Psoas muscle (tissue), 8 donors: ENCODE data around the gene P2RY14. TPM values are rescaled to one million over a fixed set of nuclear protein-coding genes. Genes with fewer than 3 reads are reported as not detected.

Experiments used
- ATAC-seq, 4 donors: fragments of 200-7000 bp; cut with Tn5 transposase; one replicate each; pipeline ENCODE4 v1.9.1; 2020; ENCODE audit warnings: moderate library complexity in 3 of 4, mild to moderate bottlenecking in 2 of 4
- DNase-seq, 2 donors: peaks; one replicate each; pipeline ENCODE4 v3.0.0-alpha.2; 2020
- H3K27ac ChIP-seq: fragments of 200-600 bp; one replicate; pipeline ENCODE4 v1.8.0; 2022
- H3K27me3 ChIP-seq, 3 donors: fragments of 200-600 bp in 1 of 3; one replicate each; pipeline versions ENCODE4 v1.6.1 to v1.8.0; 2013 to 2022; ENCODE audit warnings: low read length in 2 of 3, mild to moderate bottlenecking in 2 of 3, moderate library complexity in 1 of 3; ENCODE audit not compliant: insufficient read depth in 3 of 3
- H3K36me3 ChIP-seq, 2 donors: fragments of 200-600 bp in 1 of 2; one replicate each; pipeline versions ENCODE4 v1.6.1 to v1.8.0; 2013 to 2022; ENCODE audit warnings: low read depth in 1 of 2, mild to moderate bottlenecking in 1 of 2, moderate library complexity in 1 of 2; ENCODE audit not compliant: insufficient read depth in 1 of 2
- H3K4me1 ChIP-seq: fragments of 200-600 bp; one replicate; pipeline ENCODE4 v1.8.0; 2022
- H3K4me3 ChIP-seq: fragments of 200-600 bp; one replicate; pipeline ENCODE4 v1.8.0; 2022; ENCODE audit warnings: mild to moderate bottlenecking
- H3K9me3 ChIP-seq: fragments of 200-600 bp; one replicate; pipeline ENCODE4 v1.8.0; 2022
- WGBS, 3 donors: extraction: QIAGEN DNeasy Blood & Tissue Kit; methylation state at CpG; one replicate each; pipeline versions ENCODE4 v1.1.6 to v1.1.7; 2013; 5-methylcytosine and 5-hydroxymethylcytosine counted together
- intact Hi-C, 2 donors: fragments of 100-400 bp; cut with DNase I; formaldehyde crosslinking; loops; one replicate each; pipeline versions ENCODE4 v1.11.0 to v1.14.2; 2022
- polyA plus RNA-seq, 3 donors: library from polyadenylated mRNA; stranded (reverse); fragments of 200-250 nt; gene quantifications; one replicate each; pipeline ENCODE4 v1.2.3, GENCODE V29; 2013
- total RNA-seq, 4 donors: library from RNA; stranded (reverse); fragmentation: NEBNext Ultra II Directional in 2 of 4; extraction: Animal tissue kit (Norgen Biotek cat#: 25700) in 2 of 4; gene quantifications; one replicate each; pipeline versions ENCODE4 v1.2.1 to v1.2.4, GENCODE V29; 2021 to 2023
- TF ChIP-seq, protein P1 (sequence below): fragments of 200-600 bp; IDR thresholded peaks from one replicate; pipeline ENCODE4 v1.8.0; 2022; ENCODE audit warnings: antibody characterized with exemption
- donor health status: healthy with polysubstance abuse.
- donor health status: DM: no; HTN: no; CAD: no; lungs with moderate emphysema.
- donor health status: Bipolar disorder and iron deficiency.
- donor health status: healthy.
- donor health status: DM: yes; HTN: yes; CAD: no.
- donor health status: DM: no; HTN: no; CAD: no.
- donor health status: DM: no; HTN: no; CAD: no.
- donor health status: DM: yes; HTN: yes; CAD: no.

P2RY14 gene
- total and polyA plus RNA-seq, 7 donors, result 0.55 to 1.9 (median 1.2) TPM

DNA sequence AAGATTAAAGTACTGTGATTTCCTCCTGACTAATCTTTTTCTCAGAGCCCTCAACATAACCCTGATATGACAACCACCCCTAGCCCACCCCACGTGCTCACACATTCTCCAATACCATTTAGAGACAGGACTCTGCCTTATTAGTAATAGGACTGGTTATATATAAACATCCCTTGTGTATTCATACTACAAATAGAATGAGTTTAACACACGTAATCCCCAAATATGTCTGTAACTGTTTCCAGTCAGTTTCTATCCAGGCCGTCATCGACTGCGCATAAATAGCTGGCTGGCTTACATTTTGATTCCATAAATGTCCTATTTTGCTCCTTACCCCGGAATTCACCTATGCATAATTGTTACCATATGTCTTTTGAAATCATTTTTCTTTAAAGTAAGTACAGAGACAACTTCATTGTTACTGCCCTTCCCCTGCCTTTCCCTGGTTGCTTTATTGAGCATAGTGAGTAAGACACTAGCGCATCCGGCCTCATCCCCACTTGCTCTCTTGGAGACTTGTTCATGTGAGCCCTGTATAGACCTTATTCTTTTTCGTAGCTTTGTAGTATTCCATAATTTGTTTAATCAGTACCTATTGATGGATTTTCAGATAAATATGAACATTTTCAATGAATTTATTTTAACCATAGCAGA is 3.5 kb upstream of the P2RY14 start:
- Histone ChIP-seq H3K4me3 (no peak overlapping the region), H3K36me3 (no peaks in the 10 kb centered on the region), H3K27ac (no peak overlapping the region), H3K9me3 (no peaks in the 10 kb centered on the region), H3K4me1 (no peaks in the 10 kb centered on the region), H3K27me3 (no peaks in the 10 kb centered on the region)
- DNase-seq (no peak), ATAC-seq (peak; percentile 50 to 67 (median 58))
- WGBS, 3 donors, result 70 to 77% (median 72%) methylated on average over 9 of the region's 9 CpGs
- intact Hi-C loops, result loop anchor here (2.0 to 5.0 kb wide), 3 partner anchors 54 to 123 kb away; no protein-coding TSS in a partner anchor
- TF ChIP-seq, protein P1, sequence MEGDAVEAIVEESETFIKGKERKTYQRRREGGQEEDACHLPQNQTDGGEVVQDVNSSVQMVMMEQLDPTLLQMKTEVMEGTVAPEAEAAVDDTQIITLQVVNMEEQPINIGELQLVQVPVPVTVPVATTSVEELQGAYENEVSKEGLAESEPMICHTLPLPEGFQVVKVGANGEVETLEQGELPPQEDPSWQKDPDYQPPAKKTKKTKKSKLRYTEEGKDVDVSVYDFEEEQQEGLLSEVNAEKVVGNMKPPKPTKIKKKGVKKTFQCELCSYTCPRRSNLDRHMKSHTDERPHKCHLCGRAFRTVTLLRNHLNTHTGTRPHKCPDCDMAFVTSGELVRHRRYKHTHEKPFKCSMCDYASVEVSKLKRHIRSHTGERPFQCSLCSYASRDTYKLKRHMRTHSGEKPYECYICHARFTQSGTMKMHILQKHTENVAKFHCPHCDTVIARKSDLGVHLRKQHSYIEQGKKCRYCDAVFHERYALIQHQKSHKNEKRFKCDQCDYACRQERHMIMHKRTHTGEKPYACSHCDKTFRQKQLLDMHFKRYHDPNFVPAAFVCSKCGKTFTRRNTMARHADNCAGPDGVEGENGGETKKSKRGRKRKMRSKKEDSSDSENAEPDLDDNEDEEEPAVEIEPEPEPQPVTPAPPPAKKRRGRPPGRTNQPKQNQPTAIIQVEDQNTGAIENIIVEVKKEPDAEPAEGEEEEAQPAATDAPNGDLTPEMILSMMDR, result no peak

DNA sequence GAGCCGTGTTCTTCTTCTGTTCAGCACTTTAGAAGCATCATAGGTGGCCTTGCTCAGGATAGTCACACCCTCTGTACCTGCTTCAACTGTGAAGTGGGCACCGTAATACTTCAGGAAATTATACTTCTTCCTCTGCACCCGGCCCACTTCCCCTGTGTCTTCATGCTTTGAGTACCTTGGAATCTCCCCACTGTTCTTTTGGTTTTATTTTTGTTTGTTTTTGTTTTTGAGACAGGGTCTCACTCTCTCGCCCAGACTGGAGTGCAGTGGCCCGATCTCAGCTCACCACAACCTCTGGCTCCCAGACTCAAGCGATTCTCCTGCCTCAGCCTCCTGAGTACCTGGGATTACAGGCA is 1.7 kb downstream of the P2RY14 start:
- Histone ChIP-seq H3K4me1 (no peaks in the 10 kb centered on the region), H3K36me3 (no peaks in the 10 kb centered on the region), H3K27me3 (no peaks in the 10 kb centered on the region), H3K4me3 (no peak overlapping the region), H3K27ac (no peak overlapping the region), H3K9me3 (no peaks in the 10 kb centered on the region)
- no peak for ATAC-seq
- DNase-seq, result no peak
- intact Hi-C loops, result loop anchor here in 1 of 2 donors (10.0 kb wide), 1 partner anchor 552 kb away; no protein-coding TSS in a partner anchor
- 84 to 88% (median 87%) methylated on average over 6 of the region's 6 CpGs for WGBS, 3 donors
- TF ChIP-seq, protein P1, result no peak

DNA sequence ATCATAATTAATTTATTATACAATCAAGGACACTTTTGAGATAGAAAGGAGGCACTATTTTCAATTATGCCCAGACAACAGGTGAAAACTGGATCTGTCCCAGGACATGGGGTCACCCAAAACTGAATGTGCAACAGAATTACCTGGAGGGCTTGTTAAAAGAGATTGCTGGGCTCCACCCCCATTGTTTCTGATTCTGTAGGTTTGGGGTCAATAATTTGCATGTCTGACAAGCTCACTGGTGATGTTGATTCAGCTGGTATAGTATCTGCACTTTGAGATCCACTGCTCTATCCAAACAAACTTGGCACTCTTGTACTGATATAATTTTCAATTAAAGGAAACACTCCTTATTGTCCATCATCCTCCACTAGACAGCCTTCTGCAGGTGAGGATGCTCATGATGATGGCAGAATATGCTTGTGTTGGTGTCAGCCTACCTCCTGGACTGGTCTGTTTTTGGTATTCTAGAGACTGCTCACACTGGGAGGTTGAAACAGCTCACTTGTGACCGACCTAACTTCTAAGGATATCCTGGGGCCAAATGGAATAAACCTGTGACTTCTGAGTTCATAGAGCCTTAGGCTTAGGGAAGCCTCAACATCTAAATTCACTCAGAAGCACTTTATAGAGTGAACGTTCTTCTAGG is 2.2 kb downstream of the P2RY14 start:
- no peak overlapping the region for H3K4me3 ChIP-seq
- intact Hi-C loops, result loop anchor here in 1 of 2 donors (10.0 kb wide), 1 partner anchor 551 kb away; no protein-coding TSS in a partner anchor
- H3K27ac ChIP-seq, result no peak overlapping the region
- no peaks in the 10 kb centered on the region for H3K27me3 ChIP-seq
- TF ChIP-seq, protein P1, result no peak
- H3K4me1 ChIP-seq, result no peaks in the 10 kb centered on the region
- WGBS, 3 donors, result 71 to 86% (median 73%) methylated on average over 2 of the region's 2 CpGs
- DNase-seq, result no peak
- H3K9me3 ChIP-seq, result no peaks in the 10 kb centered on the region
- no peaks in the 10 kb centered on the region for H3K36me3 ChIP-seq
- ATAC-seq, result no peak

DNA sequence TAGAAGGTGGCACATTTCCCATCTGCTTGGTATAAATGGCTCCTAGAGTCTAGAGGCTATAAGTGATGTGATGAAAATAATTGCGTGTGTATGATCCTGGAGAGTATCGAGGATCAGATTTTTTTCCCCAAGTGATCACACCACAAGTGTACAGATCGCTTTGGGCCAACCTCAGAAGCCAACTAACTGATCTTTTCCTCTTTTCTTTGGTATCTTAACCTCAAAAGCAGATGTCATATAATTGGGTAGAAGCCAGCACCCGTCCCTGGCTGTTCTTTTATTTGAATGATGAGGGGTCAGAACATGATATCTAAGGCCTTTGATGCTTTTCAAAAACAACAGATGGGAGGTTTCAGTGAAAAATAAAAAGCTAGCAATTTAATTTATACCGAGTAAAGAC is 3.3 kb downstream of the P2RY14 start:
- ATAC-seq, result no peak
- Histone ChIP-seq H3K9me3 (no peaks in the 10 kb centered on the region), H3K27me3 (no peaks in the 10 kb centered on the region), H3K36me3 (no peaks in the 10 kb centered on the region), H3K4me1 (no peaks in the 10 kb centered on the region), H3K27ac (no peak overlapping the region), H3K4me3 (no peak overlapping the region)
- intact Hi-C loops, result loop anchor here in 1 of 2 donors (10.0 kb wide), 1 partner anchor 550 kb away; no protein-coding TSS in a partner anchor
- TF ChIP-seq, protein P1, result no peak
- 55 to 62% (median 61%) methylated on average over 5 of the region's 5 CpGs for WGBS, 3 donors
- DNase-seq, result no peak
